Thoracic aorta (tissue), 2 donors: ENCODE results near the gene CCDC160. TPM values are rescaled to one million over a fixed set of nuclear protein-coding genes. Genes with fewer than 3 reads are reported as not detected.

ENCODE experiments used
- ATAC-seq: fragments of 150-250 bp; one replicate; pipeline ENCODE4 v1.8.0; 2017; ENCODE audit warnings: low read depth; ENCODE audit not compliant: insufficient number of reproducible peaks, low FRiP score
- DNase-seq: peaks from one replicate; pipeline ENCODE4 v3.0.0-alpha.2; 2020; ENCODE audit warnings: low spot score
- H3K27ac ChIP-seq, 2 donors: fragments of 200-600 bp; sonication (generic); 1 replicate in 1 of 2; 2 replicates in 1 of 2; pipeline ENCODE4 v1.5.1; 2016; ENCODE audit warnings: mild to moderate bottlenecking in 2 of 2, moderate library complexity in 2 of 2
- H3K27me3 ChIP-seq: fragments of 200-600 bp; sonication (generic); replicated peaks from 2 replicates; pipeline ENCODE4 v1.6.0; 2016; ENCODE audit warnings: mild to moderate bottlenecking; ENCODE audit not compliant: insufficient read depth
- H3K36me3 ChIP-seq: fragments of 200-600 bp; sonication (generic); one replicate; pipeline ENCODE4 v1.5.1; 2016
- H3K4me1 ChIP-seq, 2 donors: fragments of 200-600 bp; sonication (generic); 1 replicate in 1 of 2; 2 replicates in 1 of 2; pipeline versions ENCODE4 v1.5.1 to v1.6.0; 2016; ENCODE audit warnings: low read depth in 2 of 2, mild to moderate bottlenecking in 1 of 2; ENCODE audit not compliant: control insufficient read depth in 1 of 2
- H3K4me3 ChIP-seq: fragments of 200-600 bp; sonication (generic); 2 replicates; pipeline ENCODE4 v1.5.1; 2016; ENCODE audit warnings: mild to moderate bottlenecking
- H3K9me3 ChIP-seq: fragments of 200-600 bp; sonication (generic); 2 replicates; pipeline ENCODE4 v1.5.1; 2016
- CTCF ChIP-seq: fragments of 200-600 bp; sonication (generic); IDR thresholded peaks from one replicate; pipeline ENCODE4 v1.5.1; 2019; ENCODE audit warnings: antibody characterized with exemption
- total RNA-seq, 2 donors: library from RNA; depleted of rRNA; stranded (reverse); fragments of >200 nt; gene quantifications; one replicate each; pipeline versions ENCODE4 v1.1.0 to v1.2.3, GENCODE V29; 2016

Gene CCDC160
- total RNA-seq, 2 donors from 2014 or later, result 0.41 TPM; not detected in 1

- Histone ChIP-seq H3K4me1 (no peaks in the 10 kb centered on the region), H3K27ac (no peak overlapping the region), H3K9me3 (no peaks in the 10 kb centered on the region), H3K27me3 (no peaks in the 10 kb centered on the region), H3K4me3 (no peak overlapping the region), H3K36me3 (no peaks in the 10 kb centered on the region)
- ATAC-seq (no peak), DNase-seq (no peak)
- no peak for TF ChIP-seq CTCF
Observed at GRCh38 chrX:134244043-134244442, 7.1 kb downstream of the CCDC160 start.

- Histone ChIP-seq H3K4me1 (no peaks in the 10 kb centered on the region), H3K9me3 (no peaks in the 10 kb centered on the region), H3K27ac (no peak overlapping the region), H3K4me3 (no peak overlapping the region), H3K36me3 (no peaks in the 10 kb centered on the region), H3K27me3 (no peaks in the 10 kb centered on the region)
- no peak for TF ChIP-seq CTCF
- ATAC-seq (no peak), DNase-seq (no peak)
Observed at GRCh38 chrX:134246282-134246681, 9.3 kb downstream of the CCDC160 start.

- TF ChIP-seq CTCF, result no peak
- H3K9me3 ChIP-seq, result no peaks in the 10 kb centered on the region
- no peak for ATAC-seq
Observed at GRCh38 chrX:134247492-134247891, 10.5 kb downstream of the CCDC160 start.

GRCh38 chrX:134249241-134249640 is 12.3 kb downstream of the CCDC160 start:
- no peaks in the 10 kb centered on the region for H3K9me3 ChIP-seq
- no peak for ATAC-seq
- no peak overlapping the region for H3K27ac ChIP-seq
- H3K27me3 ChIP-seq, result no peaks in the 10 kb centered on the region
- no peaks in the 10 kb centered on the region for H3K4me1 ChIP-seq
- H3K4me3 ChIP-seq, result no peak overlapping the region
- H3K36me3 ChIP-seq, result no peaks in the 10 kb centered on the region
- no peak for DNase-seq
- TF ChIP-seq CTCF, result no peak

More at GRCh38 chrX:134247492-134247891, 10.5 kb downstream of the CCDC160 start:
- Histone ChIP-seq H3K27me3 (no peaks in the 10 kb centered on the region), H3K27ac (no peak overlapping the region), H3K4me1 (no peaks in the 10 kb centered on the region), H3K36me3 (no peaks in the 10 kb centered on the region), H3K4me3 (no peak overlapping the region)
- DNase-seq, result no peak

- no peaks in the 10 kb centered on the region for H3K36me3 ChIP-seq
- H3K27ac ChIP-seq, result no peak overlapping the region
- no peak overlapping the region for H3K4me3 ChIP-seq
- TF ChIP-seq CTCF, result no peak
- ATAC-seq (no peak), DNase-seq (no peak)
- H3K4me1 ChIP-seq, result no peaks in the 10 kb centered on the region
- no peaks in the 10 kb centered on the region for H3K9me3 ChIP-seq
- H3K27me3 ChIP-seq, result no peaks in the 10 kb centered on the region
Observed at GRCh38 chrX:134251241-134251640, 14.3 kb downstream of the CCDC160 start.
